ENCODE data around the gene PFKFB2. TPM values are rescaled to one million over a fixed set of nuclear protein-coding genes. Genes with fewer than 3 reads are reported as not detected.
A peak's percentile ranks its signal among the peaks of the same experiment; 100 is the strongest.

Gene PFKFB2
- total and polyA plus RNA-seq, 2 donors (not counting 3 experiments of a cell fraction or from before 2014, with no cell fraction given), result 0.70 to 2.0 TPM

- peaks cover 0 to 2% of the 10 kb centered on the region in 2 experiments for H3K27me3 ChIP-seq (ENCODE audit: control insufficient read depth in 2 of 2, insufficient read depth in 2 of 2, low read length in 2 of 2)
- H4K20me1 ChIP-seq (replicated peaks; ENCODE audit: control insufficient read depth, extremely low read depth, insufficient read depth, low read length), result peaks cover 7% of the 10 kb centered on the region
- peak overlapping the region; percentile 40 to 95 (median 74) for H3K4me3 ChIP-seq (replicated peaks in 1 of 3; ENCODE audit: insufficient read depth in 1 of 3, low read depth in 1 of 3, low read length in 3 of 3)
- H3K4me2 ChIP-seq (ENCODE audit: insufficient read depth, low read length), result peak overlapping the region; percentile 91
- H3K4me1 ChIP-seq (ENCODE audit: control insufficient read depth, extremely low read depth, insufficient read depth, low read length), result peaks cover 15% of the 10 kb centered on the region
- peak overlapping the region; percentile 57 for H3K27ac ChIP-seq (ENCODE audit: insufficient read depth, low read depth, low read length)
- CTCF ChIA-PET, result interaction anchor here (0.6 to 2.2 kb wide), 12 partner anchors 10 to 1276 kb away, joined by 3 to 11 read pairs (median 4); no protein-coding TSS in a partner anchor
- no peaks in the 10 kb centered on the region for H3K9me3 ChIP-seq (replicated peaks; ENCODE audit: control insufficient read depth, insufficient read depth, low read length)
- H2AFZ ChIP-seq (ENCODE audit: low read depth, low read length), result peak overlapping the region; percentile 92
- dilution Hi-C loops (cut with MboI; ENCODE audit: extremely low pct_ligation_motif_present, low sequenced_read_pairs), result no loop called here
- peak; percentile 76 for FAIRE-seq
- H3K36me3 ChIP-seq (ENCODE audit: control insufficient read depth in 2 of 2, extremely low read depth in 1 of 2, insufficient read depth in 2 of 2, low read length in 2 of 2), result peaks cover 6 to 12% of the 10 kb centered on the region in 2 experiments
- no peaks in the 10 kb centered on the region for H3K9me1 ChIP-seq (replicated peaks; ENCODE audit: control insufficient read depth, extremely low read depth, insufficient read depth, low read length)
- H3K79me2 ChIP-seq (ENCODE audit: control insufficient read depth, insufficient read depth, low read length), result peaks cover 46% of the 10 kb centered on the region
- peak overlapping the region; percentile 83 for H3K9ac ChIP-seq (replicated peaks; ENCODE audit: extremely low read depth, insufficient read depth, low read length)
- TF ChIP-seq CTCF (IDR thresholded peaks at IDR 0.05; ENCODE audit: extremely low read depth in 1 of 2, insufficient read depth in 1 of 2, low read depth in 1 of 2, low read length in 2 of 2) (peak; percentile 61 to 67), FOS (IDR thresholded peaks at IDR 0.05; ENCODE audit: borderline replicate concordance, insufficient read depth, low read length) (no peak)
- POLR2A ChIA-PET, result no interaction called here
- intact Hi-C loops (cut with micrococcal nuclease), result loop anchor here (1.0 to 5.0 kb wide), 6 partner anchors 27 to 449 kb away; partner anchors contain the start of gene CD55
- DNase-seq (ENCODE audit: low read depth, low spot score), result peak; percentile 73
- BruUV-seq (replicated peaks), result TSS peak; percentile 19
These were observed 3.1 kb upstream of the PFKFB2 start for GRCh38 chr1:207049974-207050391.

GRCh38 chr1:207050480-207051190, 2.4 kb upstream of the PFKFB2 start:
- intact Hi-C loops (cut with micrococcal nuclease), result loop anchor here (1.0 to 5.0 kb wide), 6 partner anchors 27 to 449 kb away; partner anchors contain the start of gene CD55
- POLR2A ChIA-PET, result no interaction called here
- FAIRE-seq, result peak; percentile 88

More at GRCh38 chr1:207050480-207051190, 2.4 kb upstream of the PFKFB2 start:
- Histone ChIP-seq H3K79me2 (ENCODE audit: control insufficient read depth, insufficient read depth, low read length) (peaks cover 42% of the 10 kb centered on the region), H2AFZ (ENCODE audit: low read depth, low read length) (peak overlapping the region; percentile 92), H3K4me2 (ENCODE audit: insufficient read depth, low read length) (peak overlapping the region; percentile 91), H3K36me3 (ENCODE audit: control insufficient read depth in 2 of 2, extremely low read depth in 1 of 2, insufficient read depth in 2 of 2, low read length in 2 of 2) (peaks cover 6 to 10% of the 10 kb centered on the region in 2 experiments), H3K9ac (replicated peaks; ENCODE audit: extremely low read depth, insufficient read depth, low read length) (peak overlapping the region; percentile 83), H3K27me3 (ENCODE audit: control insufficient read depth in 2 of 2, insufficient read depth in 2 of 2, low read length in 2 of 2) (peaks cover 0 to 2% of the 10 kb centered on the region in 2 experiments), H3K4me3 (replicated peaks in 1 of 3; ENCODE audit: insufficient read depth in 1 of 3, low read depth in 1 of 3, low read length in 3 of 3) (peak overlapping the region; percentile 40 to 95 (median 74)), H3K9me3 (replicated peaks; ENCODE audit: control insufficient read depth, insufficient read depth, low read length) (no peaks in the 10 kb centered on the region), H4K20me1 (replicated peaks; ENCODE audit: control insufficient read depth, extremely low read depth, insufficient read depth, low read length) (peaks cover 6% of the 10 kb centered on the region), H3K27ac (ENCODE audit: insufficient read depth, low read depth, low read length) (peak overlapping the region; percentile 57), H3K9me1 (replicated peaks; ENCODE audit: control insufficient read depth, extremely low read depth, insufficient read depth, low read length) (no peaks in the 10 kb centered on the region), H3K4me1 (ENCODE audit: control insufficient read depth, extremely low read depth, insufficient read depth, low read length) (peaks cover 15% of the 10 kb centered on the region)
- peak; percentile 91 for DNase-seq (ENCODE audit: low read depth, low spot score)
- CTCF ChIA-PET, result interaction anchor here (0.7 to 2.2 kb wide), 8 partner anchors 10 to 449 kb away, joined by 3 to 11 read pairs (median 4); no protein-coding TSS in a partner anchor
- BruUV-seq (replicated peaks), result no TSS peak
- dilution Hi-C loops (cut with MboI; ENCODE audit: extremely low pct_ligation_motif_present, low sequenced_read_pairs), result no loop called here
- no peak for TF ChIP-seq MYC (IDR thresholded peaks at IDR 0.05; ENCODE audit: low read depth, low read length)
- TF ChIP-seq JUN (IDR thresholded peaks at IDR 0.05; ENCODE audit: borderline replicate concordance, insufficient read depth, insufficient read length, low read depth), result no peak
- TF ChIP-seq POLR2A (IDR thresholded peaks at IDR 0.05; ENCODE audit: low read depth, low read length), result peak; percentile 20
- peak; percentile 76 for TF ChIP-seq POLR2AphosphoS5 (IDR thresholded peaks at IDR 0.05; ENCODE audit: insufficient read depth, low read depth, low read length)
